ENCODE measurements around the gene EPHB1.

The EPHB1 gene

GRCh38 chr3:134794950-134795745, at the start of gene EPHB1:
EPHB1 (plus strand) TSS chr3:134795260.
- H3K27ac ChIP-seq, result no peak within 1 kb of the TSS
- peaks cover 73% of the 10 kb centered on the region for H3K27me3 ChIP-seq
- peak; percentile 50 for TF ChIP-seq CTCF (IDR thresholded peaks at IDR 0.05)
- H3K9me3 ChIP-seq, result no peaks in the 10 kb centered on the region
- H3K4me3 ChIP-seq (ENCODE audit: low read depth in 1 of 2, low read length in 1 of 2), result peak within 1 kb of the TSS; percentile 29 to 56
- H3K36me3 ChIP-seq, result no peaks in the 10 kb centered on the region
- peaks cover 14 to 28% of the 10 kb centered on the region in 2 experiments for H3K4me1 ChIP-seq (ENCODE audit: control insufficient read depth in 1 of 2, insufficient read depth in 1 of 2, low read depth in 1 of 2, low read length in 1 of 2)

GRCh38 chr3:134748698-134749097, 46.4 kb upstream of the EPHB1 start:
- H3K4me1 ChIP-seq (ENCODE audit: control insufficient read depth in 1 of 2, insufficient read depth in 1 of 2, low read depth in 1 of 2, low read length in 1 of 2), result peaks cover 0 to 9% of the 10 kb centered on the region in 2 experiments
- H3K27ac ChIP-seq, result no peak overlapping the region
- H3K36me3 ChIP-seq, result no peaks in the 10 kb centered on the region
- TF ChIP-seq CTCF (IDR thresholded peaks at IDR 0.05), result no peak
- no peaks in the 10 kb centered on the region for H3K9me3 ChIP-seq
- no peak overlapping the region for H3K4me3 ChIP-seq (ENCODE audit: low read depth in 1 of 2, low read length in 1 of 2)
- H3K27me3 ChIP-seq, result no peaks in the 10 kb centered on the region

- Histone ChIP-seq H3K27me3 (no peaks in the 10 kb centered on the region), H3K4me3 (ENCODE audit: low read depth in 1 of 2, low read length in 1 of 2) (no peak overlapping the region), H3K36me3 (no peaks in the 10 kb centered on the region), H3K27ac (no peak overlapping the region), H3K9me3 (no peaks in the 10 kb centered on the region), H3K4me1 (ENCODE audit: control insufficient read depth in 1 of 2, insufficient read depth in 1 of 2, low read depth in 1 of 2, low read length in 1 of 2) (peaks cover 0 to 9% of the 10 kb centered on the region in 2 experiments)
- TF ChIP-seq CTCF (IDR thresholded peaks at IDR 0.05), result no peak
Observed at GRCh38 chr3:134749174-134749573, 45.9 kb upstream of the EPHB1 start.

- H3K36me3 ChIP-seq, result no peaks in the 10 kb centered on the region
- no peak overlapping the region for H3K27ac ChIP-seq
- TF ChIP-seq CTCF (IDR thresholded peaks at IDR 0.05), result no peak
- H3K4me1 ChIP-seq (ENCODE audit: control insufficient read depth in 1 of 2, insufficient read depth in 1 of 2, low read depth in 1 of 2, low read length in 1 of 2), result peaks cover 0 to 9% of the 10 kb centered on the region in 2 experiments
- H3K4me3 ChIP-seq (ENCODE audit: low read depth in 1 of 2, low read length in 1 of 2), result no peak overlapping the region
- no peaks in the 10 kb centered on the region for H3K27me3 ChIP-seq
- H3K9me3 ChIP-seq, result no peaks in the 10 kb centered on the region
Observed at GRCh38 chr3:134749802-134750553, 45.1 kb upstream of the EPHB1 start.

- H3K4me3 ChIP-seq (ENCODE audit: low read depth in 1 of 2, low read length in 1 of 2), result no peak overlapping the region
- TF ChIP-seq CTCF (IDR thresholded peaks at IDR 0.05), result no peak
Observed at GRCh38 chr3:134751831-134752230, 43.2 kb upstream of the EPHB1 start.

More at GRCh38 chr3:134751831-134752230, 43.2 kb upstream of the EPHB1 start:
- no peaks in the 10 kb centered on the region for H3K36me3 ChIP-seq
- no peaks in the 10 kb centered on the region for H3K9me3 ChIP-seq
- no peak overlapping the region for H3K27ac ChIP-seq
- peaks cover 0 to 9% of the 10 kb centered on the region in 2 experiments for H3K4me1 ChIP-seq (ENCODE audit: control insufficient read depth in 1 of 2, insufficient read depth in 1 of 2, low read depth in 1 of 2, low read length in 1 of 2)
- H3K27me3 ChIP-seq, result no peaks in the 10 kb centered on the region

Data from neutrophil (primary cell).